NCI-H526 treated with DMSO at 0.1 percent for 48 hours (cell line): ENCODE results near the gene ZDHHC5.
"Not testable (repeated sequence)": the region's sequence is repeated elsewhere in the genome, so short reads cannot be mapped to it uniquely, and the experiment has no call there.

Source experiments
- DNase-seq: peaks from one replicate; lab custom pipeline; 2025; lab: John Stamatoyannopoulos, UW

Gene ZDHHC5

DNA sequence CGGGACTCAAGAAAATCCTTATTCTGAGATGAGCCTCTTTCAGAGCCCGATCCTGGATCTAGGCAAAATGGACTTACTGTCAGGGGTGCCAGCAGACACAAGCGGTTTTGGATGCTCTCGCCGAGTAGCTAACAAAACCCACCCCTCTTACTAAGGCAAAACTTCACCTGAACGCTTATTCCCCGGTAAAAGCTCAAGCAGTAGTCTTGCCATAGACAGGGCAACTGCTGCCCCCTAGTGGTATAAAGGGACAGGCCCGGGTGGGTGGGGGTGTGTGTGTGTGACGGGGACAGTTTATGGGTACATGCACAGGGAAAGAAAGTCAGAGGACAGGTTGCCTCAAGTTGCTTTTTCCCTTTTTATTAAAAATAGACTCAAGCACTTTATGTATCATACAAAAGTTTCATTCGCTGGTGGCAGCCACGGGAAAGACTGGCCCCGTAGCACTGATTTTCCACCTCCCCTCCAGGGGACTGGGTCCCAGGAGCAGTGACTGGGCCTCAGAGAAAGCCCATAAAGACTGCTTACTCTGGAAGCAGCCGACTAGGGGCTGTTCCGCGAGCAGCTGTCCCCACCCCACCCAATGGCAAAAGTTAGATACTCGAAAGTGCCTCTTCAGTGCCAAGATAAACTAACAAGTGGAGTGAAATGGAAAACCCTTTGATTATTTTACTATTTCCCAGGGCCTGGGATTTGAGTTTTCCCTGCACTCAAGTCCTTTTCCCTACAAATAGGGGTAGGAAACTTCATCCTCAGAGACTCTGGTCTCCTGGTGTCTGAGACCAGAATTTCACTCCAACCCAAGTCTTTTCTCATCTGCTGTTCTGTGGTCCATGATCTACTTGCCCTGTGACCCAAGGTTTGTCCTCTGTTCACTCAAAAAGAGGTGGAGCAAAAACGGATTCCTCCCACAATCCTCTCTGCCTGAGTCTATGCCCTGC is 22.9 kb upstream of the ZDHHC5 start:
- peak; percentile 47 for DNase-seq

DNA sequence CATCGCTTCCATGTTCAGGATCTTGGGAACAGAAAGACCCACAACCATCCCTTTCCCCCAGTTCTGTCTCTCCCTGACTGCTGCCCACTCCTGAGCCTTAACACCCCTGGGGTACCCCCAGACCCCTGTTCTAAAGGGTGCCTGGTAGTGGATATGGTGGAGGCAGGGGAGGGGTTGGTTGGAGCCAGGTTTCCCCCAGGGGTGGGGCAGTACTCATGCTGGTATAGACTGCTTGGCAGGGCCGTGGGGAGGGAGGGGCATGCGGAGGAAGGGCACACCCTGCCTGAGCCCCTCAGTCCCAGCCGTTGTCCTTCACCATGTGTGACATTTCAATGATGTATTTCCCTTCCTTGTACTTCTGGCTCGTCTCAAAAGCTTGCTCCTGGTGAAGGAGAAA is 22.2 kb upstream of the ZDHHC5 start:
- DNase-seq = no peak

DNA sequence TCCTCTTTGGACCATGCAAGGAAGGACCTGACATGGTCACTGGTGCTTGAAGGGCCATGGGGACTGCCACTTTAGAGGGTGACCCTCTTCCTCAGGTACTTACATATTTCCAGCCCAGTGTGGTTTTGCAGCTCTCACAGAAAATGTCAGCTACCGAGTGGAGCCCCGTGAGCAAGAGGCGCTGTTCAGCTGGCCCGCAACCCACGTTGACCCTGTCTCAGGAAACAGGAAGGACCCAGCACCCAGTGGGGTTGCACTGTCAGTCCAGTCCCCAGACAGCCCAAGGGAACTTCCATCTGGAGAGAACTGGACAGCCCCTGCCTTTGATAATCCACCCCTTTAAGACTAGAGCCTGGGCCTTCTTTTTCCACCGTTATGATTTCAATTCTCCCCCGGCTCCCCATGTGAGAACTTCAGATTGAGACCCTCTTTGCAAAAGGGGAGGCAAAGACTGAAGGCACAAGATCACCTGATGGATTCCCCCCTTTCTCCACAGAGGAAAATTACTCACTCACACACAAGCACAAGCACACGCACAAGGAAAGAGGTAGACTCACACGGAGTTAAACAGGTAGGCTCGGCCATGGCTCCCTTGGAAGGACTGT is 21.6 kb upstream of the ZDHHC5 start:
- no peak for DNase-seq

DNA sequence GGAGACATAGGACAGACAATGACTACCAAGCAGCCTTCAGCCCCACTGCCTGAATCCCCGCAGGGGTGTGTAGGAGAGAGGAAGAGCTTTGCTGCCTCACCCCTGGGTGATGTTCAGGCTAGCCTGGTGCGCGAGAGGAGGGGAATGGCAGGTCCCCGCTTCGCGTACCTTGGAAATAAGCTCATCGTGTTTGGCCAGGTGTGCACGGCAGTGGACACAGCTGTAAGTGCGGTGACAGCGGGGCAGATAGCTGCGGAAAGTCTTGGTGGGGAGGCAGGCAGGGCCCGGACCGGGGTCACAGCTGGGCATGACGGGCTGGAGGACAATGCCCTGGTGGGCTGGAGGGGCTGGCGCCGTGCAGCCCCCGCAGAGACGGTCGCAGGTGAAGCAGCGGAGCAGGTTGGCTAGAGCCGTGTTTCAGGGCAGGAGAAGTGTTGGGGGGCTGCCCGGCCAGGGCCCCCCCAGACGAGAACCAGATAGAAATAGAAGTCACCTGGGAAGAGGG is 21.1 kb upstream of the ZDHHC5 start:
- DNase-seq = no peak

DNA sequence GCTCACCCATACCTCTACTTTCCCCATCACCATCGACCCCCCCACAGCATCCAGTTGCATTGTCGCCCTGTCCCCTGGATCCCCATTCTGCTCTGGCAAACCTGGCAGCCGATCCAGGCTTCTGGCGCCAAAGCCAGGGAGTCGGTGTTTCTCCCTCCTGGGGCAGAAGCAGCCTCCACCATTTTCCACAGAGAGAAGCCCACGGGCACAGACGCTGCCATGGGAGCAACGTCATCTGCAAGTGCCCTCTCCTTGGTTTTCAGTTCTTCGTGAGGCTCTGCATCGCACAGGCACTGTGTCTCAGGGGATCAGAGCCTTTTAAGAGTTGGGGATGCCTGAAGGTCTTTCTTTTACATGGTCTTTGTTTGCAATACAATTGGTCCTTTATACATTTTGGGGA is 20.5 kb upstream of the ZDHHC5 start:
- no peak for DNase-seq

DNA sequence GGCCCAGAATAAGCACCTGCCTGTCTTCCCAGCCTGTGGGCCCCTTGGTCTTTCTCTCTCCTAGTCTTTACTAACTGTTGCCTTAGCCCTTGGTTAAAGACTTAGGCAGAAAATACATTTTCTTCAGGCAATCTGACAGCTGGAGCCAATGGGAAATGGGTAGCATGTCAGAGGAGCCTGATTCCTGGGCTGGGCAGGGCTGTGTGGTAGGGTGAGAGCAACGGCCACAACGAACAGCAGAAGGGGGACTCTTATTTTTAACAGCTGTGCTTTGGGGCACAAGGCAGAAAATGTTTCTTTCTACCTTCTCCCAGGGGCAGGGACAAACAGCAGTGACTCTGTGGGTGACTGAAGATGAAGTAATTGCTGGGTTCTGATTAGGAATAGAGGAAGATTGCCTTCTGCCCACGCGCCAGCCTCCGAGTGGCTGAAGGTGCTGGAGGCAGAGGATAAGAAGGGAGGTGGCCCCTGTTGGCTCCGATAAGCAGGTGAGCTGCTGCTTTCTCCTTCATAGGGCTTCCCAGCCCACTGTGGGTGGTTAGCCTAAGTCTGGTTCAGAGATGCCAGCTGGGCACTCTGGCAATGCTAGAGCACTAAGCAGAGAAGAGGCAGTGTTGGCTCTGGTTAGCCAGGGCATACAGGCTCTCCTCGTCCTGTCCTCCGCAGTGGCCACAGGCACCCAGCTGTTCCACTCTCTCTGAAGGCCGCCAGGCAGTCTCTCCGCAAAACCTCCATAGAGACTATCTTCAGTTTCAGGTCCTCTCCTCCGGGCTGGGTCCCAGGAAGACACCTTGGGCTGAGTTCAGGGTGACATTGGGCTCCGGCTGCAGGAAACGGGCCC is 19.7 kb upstream of the ZDHHC5 start:
- no peak for DNase-seq

DNA sequence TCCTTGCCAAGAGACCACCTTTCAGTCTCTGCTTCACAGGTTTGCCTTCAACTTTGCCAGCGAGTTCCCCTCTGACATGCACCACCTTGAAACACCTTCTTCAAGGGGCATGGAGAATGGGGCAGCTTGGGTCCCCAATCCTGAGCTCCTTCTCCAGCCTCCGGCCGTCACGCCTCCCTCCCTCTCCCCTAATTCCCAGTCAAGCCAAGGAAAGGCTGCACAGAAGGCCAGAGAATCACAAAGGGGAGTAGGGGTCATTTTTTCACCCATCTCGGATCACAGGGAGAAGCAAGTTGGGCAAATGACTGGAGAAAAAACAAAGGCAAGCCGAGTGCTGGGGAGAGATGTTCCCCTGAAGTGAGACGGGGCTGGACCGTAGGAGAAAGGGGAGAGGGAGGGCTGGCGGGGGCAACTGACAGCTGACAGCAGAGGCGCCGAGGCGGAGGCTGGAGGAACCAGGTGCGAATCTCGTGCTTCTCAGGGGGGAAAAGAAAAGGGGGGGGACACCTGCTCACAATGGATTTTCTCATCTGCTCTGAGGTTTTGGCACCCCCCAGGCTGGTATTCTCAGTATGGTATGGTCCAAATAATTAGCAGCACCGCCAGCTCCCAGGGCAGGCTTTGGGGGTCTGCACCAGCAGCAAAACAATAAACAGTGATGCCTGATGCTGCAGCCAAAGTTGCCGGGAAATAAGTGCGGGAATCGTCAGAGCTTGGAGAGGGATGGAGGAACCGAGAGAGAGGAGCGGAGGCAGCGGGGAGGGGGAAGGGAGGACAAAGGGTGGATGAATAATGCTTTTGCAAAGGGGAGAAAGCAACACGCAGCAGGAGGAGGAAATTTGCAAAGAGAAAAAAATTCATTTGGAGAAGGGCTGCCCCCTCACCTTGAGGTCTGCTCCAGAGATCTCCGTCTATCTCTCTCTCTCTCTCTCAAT is 18.8 kb upstream of the ZDHHC5 start:
- no peak for DNase-seq

DNA sequence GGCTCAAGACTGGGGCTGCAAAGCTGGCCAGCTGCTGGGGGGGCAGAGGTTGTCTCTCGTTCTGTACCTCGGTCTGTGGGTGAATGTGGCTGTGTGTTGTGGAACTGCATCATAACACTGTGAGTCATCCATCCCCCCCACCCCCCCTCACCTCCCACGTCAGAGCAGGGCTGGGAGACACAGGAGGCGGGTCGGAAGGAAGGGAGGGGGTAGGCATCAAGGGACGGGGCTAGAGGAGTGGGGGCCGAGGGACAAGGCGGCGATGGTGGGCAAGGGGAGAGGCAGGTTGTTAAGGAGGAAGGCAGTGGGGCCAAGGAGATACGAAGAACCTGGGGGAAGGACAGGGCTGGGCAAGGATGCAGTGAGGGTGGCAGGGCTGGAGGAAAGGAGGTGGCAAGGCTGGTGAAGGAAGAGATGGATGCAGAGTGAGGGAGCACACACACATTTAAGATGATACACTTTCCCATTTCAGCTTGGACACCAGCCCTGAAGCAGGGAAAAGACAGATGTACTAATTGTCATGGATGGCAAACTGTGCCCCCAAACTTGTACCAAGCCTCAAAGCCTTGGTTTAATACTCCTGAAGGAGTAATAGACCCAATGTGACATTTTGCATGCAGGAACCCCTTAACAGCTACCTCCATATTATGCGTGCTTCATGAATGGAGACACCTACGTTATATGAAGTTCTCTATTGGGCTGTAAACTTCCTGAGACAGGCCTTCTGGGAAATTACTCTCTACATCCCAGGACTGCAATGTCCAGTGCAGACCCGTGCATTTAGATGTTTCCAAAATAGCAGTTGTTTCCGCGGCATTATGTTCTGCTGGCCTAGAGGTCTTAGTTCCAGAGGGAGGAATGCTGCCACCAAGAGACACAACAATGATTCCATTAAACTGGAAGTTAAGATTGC is 17.8 kb upstream of the ZDHHC5 start, which contains the start of gene YPEL4:
YPEL4 (minus strand) TSS at position 87 of the 913 bp plus-strand sequence. CDS start 2,805 bp downstream, outside the sequence.
- no peak for DNase-seq

DNA sequence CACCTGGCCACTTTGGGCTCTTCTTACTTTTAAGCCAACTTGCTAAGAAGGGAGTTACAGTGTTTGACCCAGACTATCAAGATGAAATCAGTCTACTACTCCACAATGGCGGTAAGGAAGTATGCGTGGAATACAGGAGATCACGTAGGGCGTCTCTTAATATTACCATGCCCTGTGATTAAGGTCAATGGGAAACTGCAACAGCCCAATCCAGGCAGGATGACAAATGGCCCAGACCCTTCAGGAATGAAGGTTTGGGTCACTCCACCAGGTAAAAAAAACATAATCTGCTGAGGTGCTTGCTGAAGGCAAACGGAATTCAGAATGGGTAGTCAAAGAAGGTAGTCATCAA is 17.2 kb upstream of the ZDHHC5 start:
- DNase-seq = no peak

DNA sequence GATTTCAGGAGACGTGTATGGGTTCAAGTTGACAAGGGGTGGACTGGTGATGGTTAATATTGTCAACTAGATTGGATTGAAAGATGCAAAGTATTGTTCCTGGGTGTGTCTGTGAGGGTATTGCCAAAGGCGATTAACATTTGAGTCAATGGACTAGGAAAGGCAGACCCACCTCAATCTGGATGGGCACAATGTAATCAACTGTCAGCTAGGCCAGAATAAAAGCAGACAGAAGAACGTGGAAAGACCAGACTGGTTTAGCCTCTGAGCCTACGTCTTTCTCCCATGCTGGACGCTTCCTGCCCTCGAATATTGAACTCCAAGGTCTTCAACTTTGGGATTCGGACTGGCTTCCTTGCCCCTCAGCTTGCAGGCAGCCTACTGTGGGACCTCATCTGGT is 16.5 kb upstream of the ZDHHC5 start:
- DNase-seq = no peak

DNA sequence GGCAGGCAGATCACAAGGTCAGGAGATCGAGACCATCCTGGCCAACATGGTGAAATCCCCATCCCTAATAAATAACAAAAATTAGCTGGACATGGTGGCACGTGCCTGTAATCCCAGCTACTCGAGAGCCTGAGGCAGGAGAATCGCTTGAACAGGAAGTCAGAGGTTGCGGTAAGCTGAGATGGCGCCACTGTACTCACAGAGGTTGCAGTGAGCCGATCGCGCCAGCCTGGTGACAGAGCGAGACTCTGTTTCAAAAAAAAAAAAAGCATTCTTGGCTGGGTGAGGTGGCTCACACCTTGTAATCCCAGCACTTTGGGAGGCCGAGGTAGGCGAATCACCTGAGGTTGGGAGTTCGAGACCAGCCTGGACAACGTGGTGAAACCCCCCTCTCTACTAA is 15.7 kb upstream of the ZDHHC5 start:
- not testable (repeated sequence) for DNase-seq

DNA sequence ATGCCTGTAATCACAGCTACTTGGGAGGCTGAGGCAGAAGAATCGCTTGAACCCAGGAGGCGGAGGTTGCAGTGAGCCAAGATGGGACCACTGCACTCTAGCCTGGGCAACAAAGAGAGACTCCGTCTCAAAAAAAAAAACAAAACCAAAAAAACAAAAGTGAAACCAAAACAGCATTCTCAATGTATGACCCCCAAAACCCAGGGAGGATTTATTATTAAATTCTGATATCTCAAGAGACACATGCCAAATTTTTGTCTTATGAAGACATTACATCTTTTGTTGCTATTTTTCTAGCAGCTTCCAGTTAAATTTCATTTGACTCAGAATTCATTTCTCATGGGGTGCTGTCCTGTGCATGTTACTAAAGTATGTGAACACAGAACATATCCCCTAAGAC is 15.3 kb upstream of the ZDHHC5 start:
- DNase-seq = no peak

DNA sequence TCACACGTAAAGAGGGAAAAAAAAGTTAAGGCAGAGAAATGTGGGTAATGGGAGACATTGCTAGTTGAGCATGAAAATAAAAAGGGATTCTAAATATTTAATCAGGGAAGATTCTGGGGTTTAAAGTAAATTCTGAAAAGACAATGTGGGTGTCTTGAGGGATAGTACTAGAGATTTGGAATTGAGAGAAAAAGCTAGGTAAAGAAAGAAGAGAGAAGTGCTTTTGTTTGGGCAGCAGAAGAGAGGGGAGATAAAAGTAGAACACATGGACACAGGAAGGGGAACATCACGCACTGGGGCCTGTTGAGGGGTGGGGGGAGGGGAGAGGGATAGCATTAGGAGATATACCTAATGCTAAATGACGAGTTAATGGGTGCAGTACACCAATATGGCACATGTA is 14.8 kb upstream of the ZDHHC5 start:
- no peak for DNase-seq

DNA sequence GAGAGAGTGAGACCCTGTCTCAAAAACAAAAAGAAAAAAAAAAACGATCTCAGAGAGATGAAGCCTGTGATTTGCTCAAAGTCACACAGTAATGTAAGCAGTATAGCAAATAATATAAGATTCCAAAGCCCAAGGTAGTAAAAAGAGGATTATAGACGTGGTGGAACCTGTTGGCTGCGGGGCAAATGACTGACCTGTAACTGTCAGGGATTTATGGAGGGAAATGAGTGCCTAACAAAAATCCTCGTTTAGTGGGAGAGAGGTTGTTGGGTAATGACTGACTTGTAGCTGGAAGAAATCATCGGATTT is 11.1 kb upstream of the ZDHHC5 start:
- no peak for DNase-seq

DNA sequence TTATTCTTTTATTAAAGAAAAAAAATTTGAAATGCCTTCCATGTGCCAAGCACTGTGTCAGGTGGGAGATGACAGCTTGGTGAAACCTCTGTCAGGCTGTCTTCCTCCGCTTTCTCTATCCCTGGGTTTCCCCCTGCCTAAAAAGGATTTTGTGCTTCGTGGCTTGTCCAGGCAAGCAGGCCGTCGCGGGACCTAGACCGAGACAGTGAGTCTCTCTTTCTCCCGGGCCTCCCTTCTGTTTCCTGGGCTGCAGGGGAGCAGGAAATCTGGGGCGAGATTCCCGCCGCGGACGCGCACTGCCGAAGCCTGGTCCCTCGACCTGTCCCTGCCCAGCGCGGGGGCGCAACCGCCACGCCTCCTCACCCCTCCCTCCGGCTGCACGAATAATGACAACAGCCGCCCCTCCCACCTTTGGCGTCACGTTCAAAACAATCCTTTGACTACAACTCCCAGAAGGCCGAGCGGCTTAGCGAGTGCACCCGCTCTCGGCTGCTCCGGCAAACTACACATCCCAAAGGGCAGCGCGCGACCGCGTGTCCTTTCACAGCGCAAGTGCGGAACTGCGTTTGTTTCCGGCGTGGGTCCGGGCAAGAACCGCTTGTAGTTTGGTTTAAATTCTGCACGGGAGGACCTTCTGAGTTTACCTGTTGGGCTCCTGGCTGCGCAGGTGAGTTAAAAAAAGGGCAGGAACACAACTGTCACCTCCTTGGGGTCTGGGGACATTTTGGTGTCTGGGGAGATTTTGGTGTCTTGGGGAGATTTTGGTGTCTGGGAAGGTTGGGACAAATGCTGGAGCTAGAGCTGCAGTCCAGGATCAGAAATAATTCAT is 10.5 kb upstream of the ZDHHC5 start, which contains the start of gene CLP1:
CLP1 (plus strand) TSS at position 569 of the 829 bp plus-strand sequence. CDS start 1,715 bp downstream, outside the sequence.
- DNase-seq = peak; percentile 98

DNA sequence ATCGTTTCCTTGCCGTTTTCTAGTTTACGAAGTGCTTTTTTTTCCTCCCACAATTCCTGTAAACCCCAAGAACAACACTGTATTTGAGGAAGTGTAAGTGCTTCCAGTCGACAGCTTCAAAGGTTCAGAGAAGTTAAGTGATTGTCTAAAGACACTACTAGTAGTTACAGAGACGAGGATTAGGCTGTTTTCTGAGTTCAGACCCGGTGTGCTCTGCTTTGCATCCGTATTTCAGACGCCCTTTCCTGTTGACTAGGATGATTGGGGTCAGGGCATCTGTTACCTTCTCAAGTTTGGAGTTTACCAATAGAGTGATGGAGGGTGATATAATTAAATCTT is 9.9 kb upstream of the ZDHHC5 start:
- DNase-seq = no peak

DNA sequence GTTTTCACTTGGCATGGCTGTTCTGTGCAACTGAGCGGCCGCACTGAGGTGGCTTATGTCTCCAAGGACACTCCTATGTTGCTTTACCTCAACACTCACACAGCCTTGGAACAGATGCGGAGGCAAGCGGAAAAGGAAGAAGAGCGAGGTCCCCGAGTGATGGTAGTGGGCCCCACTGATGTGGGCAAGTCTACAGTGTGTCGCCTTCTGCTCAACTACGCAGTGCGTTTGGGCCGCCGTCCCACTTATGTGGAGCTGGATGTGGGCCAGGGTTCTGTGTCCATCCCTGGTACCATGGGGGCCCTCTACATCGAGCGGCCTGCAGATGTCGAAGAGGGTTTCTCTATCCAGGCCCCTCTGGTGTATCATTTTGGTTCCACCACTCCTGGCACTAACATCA is 8.2 kb upstream of the ZDHHC5 start:
- DNase-seq = no peak

DNA sequence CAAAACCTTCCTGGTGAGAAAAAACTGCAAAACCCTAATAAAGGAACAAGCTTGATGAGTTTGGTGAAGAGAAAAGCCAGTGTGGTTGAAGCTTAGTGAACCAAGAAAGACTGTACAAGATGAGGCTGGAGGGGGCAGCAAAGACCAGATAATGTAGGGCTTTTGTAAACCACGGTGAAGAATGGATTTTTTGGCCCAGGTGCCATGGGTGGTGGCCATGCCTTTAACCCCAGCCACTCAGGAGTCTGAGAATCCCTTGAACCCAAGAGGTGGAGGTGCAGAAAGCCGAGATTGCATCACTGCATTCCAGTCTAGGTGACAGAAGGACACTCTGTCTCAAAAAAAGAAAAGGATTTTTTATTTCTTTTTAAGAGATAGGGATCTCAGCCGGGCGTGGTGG is 5.0 kb upstream of the ZDHHC5 start:
- DNase-seq = no peak

DNA sequence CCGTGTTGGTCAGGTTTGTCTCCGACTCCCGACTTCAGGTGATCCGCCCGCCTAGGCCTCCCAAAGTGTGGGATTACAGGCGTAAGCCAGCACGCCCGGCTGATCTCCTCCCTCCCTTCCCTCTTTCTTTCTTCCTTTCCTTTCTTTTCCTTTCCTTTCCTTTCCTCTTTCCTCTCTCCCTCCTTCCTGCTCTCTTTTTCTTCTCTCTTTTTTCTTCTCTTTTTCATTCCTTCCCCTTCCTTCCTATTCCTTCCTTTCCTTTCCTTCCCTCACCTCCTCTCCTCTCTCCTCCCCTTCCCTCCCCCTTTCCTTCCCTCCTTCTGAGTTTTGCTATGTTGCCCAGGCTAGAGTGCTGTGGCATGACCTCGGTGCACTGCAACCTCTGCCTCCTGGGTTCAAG is 3.9 kb upstream of the ZDHHC5 start:
- no peak for DNase-seq
